Neutrophil (primary cell): ENCODE measurements around the gene LGALS7.

Experiments used
- H3K27ac ChIP-seq: fragments of 200-600 bp; sonication (generic); 2 replicates; pipeline ENCODE4 v1.5.1; 2016; ENCODE audit warnings: mild to moderate bottlenecking, moderate library complexity
- H3K27me3 ChIP-seq: fragments of 200-600 bp; sonication (generic); 2 replicates; pipeline ENCODE4 v1.6.0; 2016; ENCODE audit warnings: mild to moderate bottlenecking
- H3K36me3 ChIP-seq: fragments of 200-600 bp; sonication (generic); 2 replicates; pipeline ENCODE4 v1.5.1; 2017
- H3K4me1 ChIP-seq, 2 experiments: fragments of 200-600 bp in 1 of 2; sonication (generic) in 1 of 2; 1 replicate in 1 of 2; 2 replicates in 1 of 2; pipeline versions ENCODE4 v1.5.1 to v1.6.1; 2013 to 2016; ENCODE audit warnings: low read depth in 1 of 2, low read length in 1 of 2, mild to moderate bottlenecking in 1 of 2, moderate library complexity in 1 of 2; ENCODE audit not compliant: control insufficient read depth in 1 of 2, insufficient read depth in 1 of 2
- H3K4me3 ChIP-seq, 2 experiments: fragments of 200-600 bp in 1 of 2; sonication (generic) in 1 of 2; 1 replicate in 1 of 2; 2 replicates in 1 of 2; pipeline ENCODE4 v1.5.1; 2013 to 2016; ENCODE audit warnings: low read depth in 1 of 2, low read length in 1 of 2, mild to moderate bottlenecking in 1 of 2, moderate library complexity in 1 of 2
- H3K9me3 ChIP-seq: fragments of 200-600 bp; sonication (generic); 2 replicates; pipeline ENCODE4 v1.5.1; 2016
- TF ChIP-seq, protein P1 (sequence below): fragments of 200-600 bp; sonication (generic); IDR thresholded peaks from 2 replicates; pipeline ENCODE4 v1.5.1; 2016; ENCODE audit warnings: antibody characterized with exemption

LGALS7 gene

DNA sequence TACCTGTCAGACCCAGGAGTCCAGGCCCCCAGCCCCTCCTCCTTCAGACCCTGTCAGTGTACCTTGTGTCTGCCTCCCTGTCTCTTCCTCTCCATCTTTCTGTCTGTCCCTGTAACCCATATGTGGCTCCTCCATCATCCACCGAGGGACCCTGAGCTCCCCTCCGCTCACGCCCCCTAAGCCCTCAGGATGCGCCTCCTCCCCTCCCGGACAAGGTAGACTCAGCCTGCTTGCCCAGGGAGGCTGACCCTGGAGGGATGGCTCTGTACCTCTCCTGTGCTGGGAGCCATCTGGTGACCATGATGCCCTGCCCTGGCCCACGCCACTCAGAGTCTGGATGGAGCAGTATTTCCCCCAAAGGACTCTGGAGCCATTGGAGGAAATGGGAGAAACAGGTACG, 28.0 kb downstream of the LGALS7 start:
- Histone ChIP-seq H3K4me1 (no peaks in the 10 kb centered on the region), H3K9me3 (no peaks in the 10 kb centered on the region), H3K36me3 (no peaks in the 10 kb centered on the region), H3K27ac (no peak overlapping the region), H3K4me3 (no peak overlapping the region), H3K27me3 (peaks cover 11% of the 10 kb centered on the region)
- TF ChIP-seq, protein P1, sequence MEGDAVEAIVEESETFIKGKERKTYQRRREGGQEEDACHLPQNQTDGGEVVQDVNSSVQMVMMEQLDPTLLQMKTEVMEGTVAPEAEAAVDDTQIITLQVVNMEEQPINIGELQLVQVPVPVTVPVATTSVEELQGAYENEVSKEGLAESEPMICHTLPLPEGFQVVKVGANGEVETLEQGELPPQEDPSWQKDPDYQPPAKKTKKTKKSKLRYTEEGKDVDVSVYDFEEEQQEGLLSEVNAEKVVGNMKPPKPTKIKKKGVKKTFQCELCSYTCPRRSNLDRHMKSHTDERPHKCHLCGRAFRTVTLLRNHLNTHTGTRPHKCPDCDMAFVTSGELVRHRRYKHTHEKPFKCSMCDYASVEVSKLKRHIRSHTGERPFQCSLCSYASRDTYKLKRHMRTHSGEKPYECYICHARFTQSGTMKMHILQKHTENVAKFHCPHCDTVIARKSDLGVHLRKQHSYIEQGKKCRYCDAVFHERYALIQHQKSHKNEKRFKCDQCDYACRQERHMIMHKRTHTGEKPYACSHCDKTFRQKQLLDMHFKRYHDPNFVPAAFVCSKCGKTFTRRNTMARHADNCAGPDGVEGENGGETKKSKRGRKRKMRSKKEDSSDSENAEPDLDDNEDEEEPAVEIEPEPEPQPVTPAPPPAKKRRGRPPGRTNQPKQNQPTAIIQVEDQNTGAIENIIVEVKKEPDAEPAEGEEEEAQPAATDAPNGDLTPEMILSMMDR: no peak

DNA sequence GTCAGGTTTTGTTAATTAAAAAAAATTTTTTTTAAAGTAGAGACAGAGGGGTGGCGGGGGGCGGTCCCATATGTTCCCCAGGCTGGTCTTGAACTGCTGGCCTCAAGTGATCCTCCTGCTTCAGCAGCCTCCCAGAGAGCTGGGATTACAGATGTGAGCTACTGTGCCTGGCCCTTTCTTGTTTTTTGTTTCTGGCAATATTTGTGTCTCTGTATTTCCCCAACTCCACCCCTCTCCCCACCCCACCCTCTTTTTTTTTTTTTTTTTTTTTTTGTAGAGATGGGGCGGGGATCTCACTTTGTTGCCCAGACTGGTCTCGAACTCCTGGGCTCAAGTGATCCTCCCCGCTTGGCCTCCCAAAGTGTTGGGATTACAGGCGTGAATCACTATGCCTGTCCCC, 28.4 kb downstream of the LGALS7 start:
- no peaks in the 10 kb centered on the region for H3K9me3 ChIP-seq
- no peak overlapping the region for H3K4me3 ChIP-seq
- H3K27ac ChIP-seq: no peak overlapping the region
- H3K36me3 ChIP-seq: no peaks in the 10 kb centered on the region
- TF ChIP-seq, protein P1: no peak
- H3K4me1 ChIP-seq: no peaks in the 10 kb centered on the region
- H3K27me3 ChIP-seq: peaks cover 7% of the 10 kb centered on the region

DNA sequence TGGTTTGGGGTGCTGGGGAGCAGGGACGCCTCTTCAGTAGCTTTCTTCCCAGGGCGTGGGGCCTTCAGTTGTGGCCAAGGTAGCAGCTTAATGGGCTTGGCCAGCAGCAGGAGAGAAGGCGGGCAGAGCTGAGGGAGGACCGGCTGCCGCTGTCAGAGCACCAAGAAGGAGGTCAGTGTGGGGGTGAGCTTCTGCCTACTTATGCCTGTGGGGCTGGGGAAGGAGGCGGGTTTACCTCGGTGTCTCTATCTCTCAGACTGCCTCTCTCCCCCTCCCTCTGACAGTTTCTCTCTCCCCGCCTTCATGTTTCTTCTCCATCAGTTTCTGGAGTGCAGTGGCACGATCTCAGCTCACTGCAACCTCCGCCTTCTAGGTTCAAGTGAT, 29.0 kb downstream of the LGALS7 start, which contains the start of gene CAPN12:
CAPN12 (minus strand) TSS at position 177 of the 384 bp plus-strand sequence. CDS start 309 bp downstream, outside the sequence.
- no peaks in the 10 kb centered on the region for H3K9me3 ChIP-seq
- H3K4me3 ChIP-seq: no peak within 1 kb of the TSS
- peaks cover 4% of the 10 kb centered on the region for H3K27me3 ChIP-seq
- no peak within 1 kb of the TSS for H3K27ac ChIP-seq
- H3K4me1 ChIP-seq: no peaks in the 10 kb centered on the region
- no peaks in the 10 kb centered on the region for H3K36me3 ChIP-seq
- TF ChIP-seq, protein P1: no peak

DNA sequence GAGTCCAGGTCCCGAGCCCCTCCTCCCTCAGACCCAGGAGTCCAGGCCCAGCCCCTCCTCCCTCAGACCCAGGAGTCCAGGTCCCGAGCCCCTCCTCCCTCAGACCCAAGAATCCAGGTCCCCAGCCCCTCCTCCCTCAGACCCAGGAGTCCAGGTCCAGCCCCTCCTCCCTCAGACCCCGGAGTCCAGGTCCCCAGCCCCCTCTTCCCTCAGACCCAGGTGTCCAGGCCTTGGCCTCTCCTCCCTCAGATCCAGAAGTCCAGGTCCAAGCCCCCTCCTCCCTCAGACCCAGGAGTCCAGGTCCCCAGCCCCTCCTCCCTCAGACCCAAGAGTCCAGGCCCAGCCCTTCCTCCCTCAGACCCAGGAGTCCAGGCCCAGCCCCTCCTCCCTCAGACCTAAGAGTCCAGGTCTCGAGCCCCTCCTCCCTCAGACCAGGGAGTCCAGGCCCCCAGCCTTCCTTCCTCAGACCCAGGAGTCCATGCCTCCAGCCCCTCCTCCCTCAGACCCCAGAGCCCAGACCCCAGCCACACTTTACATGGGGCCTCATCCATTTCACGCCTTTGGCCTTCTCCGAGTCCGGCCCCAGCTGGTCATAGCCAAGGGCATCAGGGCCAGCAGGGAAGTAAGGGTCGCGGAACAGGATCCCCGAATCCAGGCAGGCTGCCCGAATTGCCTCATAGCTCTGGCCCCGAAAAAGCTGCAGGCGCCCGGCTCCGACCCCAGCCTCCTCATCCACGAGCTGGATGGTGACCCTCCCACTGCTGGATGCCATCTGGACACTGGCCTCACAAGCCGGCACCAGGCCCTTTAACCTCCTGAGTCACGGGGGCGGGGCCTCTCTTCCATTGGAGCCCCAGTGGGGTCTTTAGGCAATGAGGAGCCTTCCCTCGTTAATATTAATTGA, 29.7 kb downstream of the LGALS7 start:
- Histone ChIP-seq H3K4me1 (no peaks in the 10 kb centered on the region), H3K36me3 (no peaks in the 10 kb centered on the region), H3K27ac (no peak overlapping the region), H3K4me3 (no peak overlapping the region), H3K27me3 (peaks cover 7% of the 10 kb centered on the region), H3K9me3 (no peaks in the 10 kb centered on the region)
- TF ChIP-seq, protein P1: no peak

DNA sequence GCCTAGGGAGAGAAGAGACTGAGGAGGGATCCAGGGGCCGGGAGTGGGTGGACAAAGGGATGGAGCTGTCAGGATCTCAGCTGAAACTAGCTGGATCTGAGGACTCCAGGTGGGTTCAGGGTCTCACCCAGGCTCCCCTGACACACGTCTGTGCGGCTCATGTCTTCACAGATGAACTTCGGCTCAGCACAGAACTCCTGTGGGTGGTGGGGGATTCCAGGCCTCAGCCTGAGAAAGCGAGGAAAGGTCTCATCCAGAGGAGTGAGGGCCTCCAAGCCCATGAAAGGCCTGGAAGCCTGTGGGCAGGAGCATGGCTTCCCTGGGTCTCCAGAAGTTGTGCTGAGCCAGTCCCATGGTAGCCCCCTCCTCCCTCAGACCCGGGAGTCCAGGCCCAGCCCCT, 30.4 kb downstream of the LGALS7 start:
- Histone ChIP-seq H3K36me3 (no peaks in the 10 kb centered on the region), H3K27me3 (peaks cover 12% of the 10 kb centered on the region), H3K4me1 (no peaks in the 10 kb centered on the region), H3K4me3 (no peak overlapping the region), H3K27ac (no peak overlapping the region), H3K9me3 (no peaks in the 10 kb centered on the region)
- TF ChIP-seq, protein P1: no peak
